ENCODE measurements around the gene PMAIP1. TPM values are rescaled to one million over a fixed set of nuclear protein-coding genes. Genes with fewer than 3 reads are reported as not detected.

PMAIP1 gene
- total and polyA plus RNA-seq, 11 donors: 0.15 to 1.8 (median 0.37) TPM; not detected in 2

DNA sequence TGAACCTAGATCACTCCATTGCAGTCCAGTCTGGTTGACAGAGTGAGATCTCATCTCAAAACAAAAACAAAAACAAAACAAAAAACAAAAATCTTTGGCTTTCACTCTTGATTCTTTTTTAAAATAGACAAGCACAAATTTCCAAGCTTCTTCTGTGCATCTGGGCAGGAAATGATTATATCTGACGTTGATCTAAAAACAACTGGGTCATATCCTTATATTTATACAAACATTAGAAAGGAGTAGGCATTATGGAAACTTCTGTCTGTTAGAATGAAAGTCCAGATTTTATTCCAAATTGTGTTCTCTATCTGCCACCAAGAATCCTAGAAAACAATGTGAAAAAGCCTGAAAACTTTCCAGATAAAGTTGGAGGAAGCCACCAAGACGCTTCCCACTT lies 26.2 kb upstream of the PMAIP1 start:
- H3K9me3 ChIP-seq: no peaks in the 10 kb centered on the region
- TF ChIP-seq, protein P1, sequence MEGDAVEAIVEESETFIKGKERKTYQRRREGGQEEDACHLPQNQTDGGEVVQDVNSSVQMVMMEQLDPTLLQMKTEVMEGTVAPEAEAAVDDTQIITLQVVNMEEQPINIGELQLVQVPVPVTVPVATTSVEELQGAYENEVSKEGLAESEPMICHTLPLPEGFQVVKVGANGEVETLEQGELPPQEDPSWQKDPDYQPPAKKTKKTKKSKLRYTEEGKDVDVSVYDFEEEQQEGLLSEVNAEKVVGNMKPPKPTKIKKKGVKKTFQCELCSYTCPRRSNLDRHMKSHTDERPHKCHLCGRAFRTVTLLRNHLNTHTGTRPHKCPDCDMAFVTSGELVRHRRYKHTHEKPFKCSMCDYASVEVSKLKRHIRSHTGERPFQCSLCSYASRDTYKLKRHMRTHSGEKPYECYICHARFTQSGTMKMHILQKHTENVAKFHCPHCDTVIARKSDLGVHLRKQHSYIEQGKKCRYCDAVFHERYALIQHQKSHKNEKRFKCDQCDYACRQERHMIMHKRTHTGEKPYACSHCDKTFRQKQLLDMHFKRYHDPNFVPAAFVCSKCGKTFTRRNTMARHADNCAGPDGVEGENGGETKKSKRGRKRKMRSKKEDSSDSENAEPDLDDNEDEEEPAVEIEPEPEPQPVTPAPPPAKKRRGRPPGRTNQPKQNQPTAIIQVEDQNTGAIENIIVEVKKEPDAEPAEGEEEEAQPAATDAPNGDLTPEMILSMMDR (IDR thresholded peaks at IDR 0.05): no peak
- TF ChIP-seq POLR2A (IDR thresholded peaks at IDR 0.05): no peak
- H3K4me1 ChIP-seq: peaks cover 0 to 24% (median 0%) of the 10 kb centered on the region in 12 donors
- 42 to 53% (median 48%) methylated on average over 2 of the region's 2 CpGs for WGBS, 4 donors
- H3K27me3 ChIP-seq: no peaks in the 10 kb centered on the region
- intact Hi-C loops (cut with DNase I): no loop called here
- no peak overlapping the region for H3K27ac ChIP-seq
- H3K4me3 ChIP-seq: no peak overlapping the region
- ATAC-seq (no peak), DNase-seq (no peak)
- no peaks in the 10 kb centered on the region for H3K36me3 ChIP-seq

DNA sequence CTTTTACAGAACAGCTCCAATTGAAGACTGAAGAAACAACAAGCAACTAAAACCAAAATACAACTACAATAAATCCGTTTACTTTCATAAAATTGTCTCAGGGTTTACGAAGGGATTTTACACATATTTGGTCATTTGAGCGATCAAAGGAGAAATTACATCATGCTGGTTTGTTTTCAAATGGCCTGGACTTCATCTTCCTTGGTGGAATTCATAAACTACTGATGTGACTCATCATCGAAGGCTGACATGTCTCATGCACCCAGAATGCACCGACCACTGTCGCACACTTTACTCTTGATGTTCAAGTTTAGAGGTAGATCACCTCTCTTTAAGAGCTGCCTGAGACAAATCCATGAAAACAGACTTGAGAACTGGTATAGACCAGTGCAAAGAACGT lies 25.6 kb upstream of the PMAIP1 start:
- 78 to 85% (median 81%) methylated on average over 7 of the region's 7 CpGs for WGBS, 4 donors
- intact Hi-C loops (cut with DNase I): no loop called here
- H3K9me3 ChIP-seq: no peaks in the 10 kb centered on the region
- peaks cover 0 to 24% (median 0%) of the 10 kb centered on the region in 12 donors for H3K4me1 ChIP-seq
- no peak overlapping the region for H3K27ac ChIP-seq
- no peaks in the 10 kb centered on the region for H3K36me3 ChIP-seq
- H3K4me3 ChIP-seq: no peak overlapping the region
- H3K27me3 ChIP-seq: no peaks in the 10 kb centered on the region
- ATAC-seq (no peak), DNase-seq (no peak)
- TF ChIP-seq, protein P1 (IDR thresholded peaks at IDR 0.05): no peak
- TF ChIP-seq POLR2A (IDR thresholded peaks at IDR 0.05): no peak

DNA sequence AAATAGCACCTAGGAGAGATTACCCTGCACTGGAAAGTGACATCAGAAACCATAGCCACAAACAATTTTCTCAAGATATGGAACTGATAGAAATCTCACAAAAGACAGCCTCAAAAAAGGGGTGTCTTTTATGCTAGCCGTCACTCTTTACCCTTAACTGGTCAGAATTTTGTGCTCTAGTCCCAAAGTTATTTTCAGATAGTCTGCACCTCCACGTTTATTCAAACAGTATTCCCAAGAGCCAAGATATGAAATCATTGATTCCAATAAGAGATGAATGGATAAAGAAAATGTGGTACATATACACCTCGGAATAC lies 23.5 kb upstream of the PMAIP1 start:
- ATAC-seq (no peak), DNase-seq (no peak)
- intact Hi-C loops (cut with DNase I): no loop called here
- TF ChIP-seq, protein P1 (IDR thresholded peaks at IDR 0.05): no peak
- TF ChIP-seq POLR2A (IDR thresholded peaks at IDR 0.05): no peak
- Histone ChIP-seq H3K4me3 (no peak overlapping the region), H3K27me3 (no peaks in the 10 kb centered on the region), H3K27ac (no peak overlapping the region), H3K4me1 (peaks cover 0 to 24% (median 0%) of the 10 kb centered on the region in 12 donors), H3K36me3 (no peaks in the 10 kb centered on the region), H3K9me3 (no peaks in the 10 kb centered on the region)
- WGBS, 4 donors: 86 to 92% (median 90%) methylated on average over 3 of the region's 3 CpGs

DNA sequence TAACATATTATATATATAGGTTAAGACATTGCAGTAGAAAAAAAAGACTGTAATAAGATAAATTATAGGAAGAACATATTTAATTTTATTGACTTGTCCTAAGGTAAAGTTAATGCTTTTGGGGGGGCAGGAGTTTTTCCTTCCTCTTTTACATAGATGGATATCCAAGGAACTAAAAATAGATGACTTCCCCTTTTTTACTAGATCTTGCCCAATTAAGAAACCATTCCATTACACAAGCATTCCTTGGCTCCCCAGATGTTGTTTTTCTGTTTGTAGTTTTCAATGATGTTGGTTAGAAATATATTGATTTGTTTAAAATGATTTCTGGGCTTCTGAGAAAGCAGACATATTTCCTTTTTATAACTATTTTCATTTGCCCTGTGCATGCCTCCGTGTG lies 22.4 kb upstream of the PMAIP1 start:
- DNase-seq: no peak
- TF ChIP-seq, protein P1 (IDR thresholded peaks at IDR 0.05): no peak
- TF ChIP-seq POLR2A (IDR thresholded peaks at IDR 0.05): no peak
- ATAC-seq: no peak

More for the DNA sequence above, 22.4 kb upstream of the PMAIP1 start:
- H3K36me3 ChIP-seq: no peaks in the 10 kb centered on the region
- WGBS, 4 donors: 21 to 50% (median 31%) methylated on average over 1 of the region's 1 CpG
- H3K27me3 ChIP-seq: no peaks in the 10 kb centered on the region
- no peak overlapping the region for H3K4me3 ChIP-seq
- peaks cover 0 to 35% (median 6%) of the 10 kb centered on the region in 12 donors for H3K4me1 ChIP-seq
- intact Hi-C loops (cut with DNase I): no loop called here
- no peak overlapping the region for H3K27ac ChIP-seq
- H3K9me3 ChIP-seq: no peaks in the 10 kb centered on the region

Data from heart left ventricle (tissue), 16 donors.